Sigmoid colon (tissue), 4 donors: Measurements from ENCODE around the gene SYT7.

Experiments used
- EP300 ChIP-seq, 4 donors: sonication (generic); formaldehyde crosslinking; IDR thresholded peaks; one replicate each; pipeline ENCODE4 v1.6.1; 2017; ENCODE audit warnings: antibody characterized with exemption in 4 of 4
- POLR2AphosphoS5 ChIP-seq, 4 donors: sonication (generic); formaldehyde crosslinking; IDR thresholded peaks; one replicate each; pipeline ENCODE4 v1.6.1; 2017; ENCODE audit warnings: antibody characterized with exemption in 4 of 4
- TF ChIP-seq, protein P1 (sequence below), 4 experiments: fragments of 450-650 bp in 3 of 4; fragments of 200-600 bp in 1 of 4; IDR thresholded peaks; one replicate each; pipeline ENCODE4 v1.5.1; 2016 to 2019; ENCODE audit warnings: antibody characterized with exemption in 4 of 4, mild to moderate bottlenecking in 3 of 4, moderate library complexity in 2 of 4

DNA sequence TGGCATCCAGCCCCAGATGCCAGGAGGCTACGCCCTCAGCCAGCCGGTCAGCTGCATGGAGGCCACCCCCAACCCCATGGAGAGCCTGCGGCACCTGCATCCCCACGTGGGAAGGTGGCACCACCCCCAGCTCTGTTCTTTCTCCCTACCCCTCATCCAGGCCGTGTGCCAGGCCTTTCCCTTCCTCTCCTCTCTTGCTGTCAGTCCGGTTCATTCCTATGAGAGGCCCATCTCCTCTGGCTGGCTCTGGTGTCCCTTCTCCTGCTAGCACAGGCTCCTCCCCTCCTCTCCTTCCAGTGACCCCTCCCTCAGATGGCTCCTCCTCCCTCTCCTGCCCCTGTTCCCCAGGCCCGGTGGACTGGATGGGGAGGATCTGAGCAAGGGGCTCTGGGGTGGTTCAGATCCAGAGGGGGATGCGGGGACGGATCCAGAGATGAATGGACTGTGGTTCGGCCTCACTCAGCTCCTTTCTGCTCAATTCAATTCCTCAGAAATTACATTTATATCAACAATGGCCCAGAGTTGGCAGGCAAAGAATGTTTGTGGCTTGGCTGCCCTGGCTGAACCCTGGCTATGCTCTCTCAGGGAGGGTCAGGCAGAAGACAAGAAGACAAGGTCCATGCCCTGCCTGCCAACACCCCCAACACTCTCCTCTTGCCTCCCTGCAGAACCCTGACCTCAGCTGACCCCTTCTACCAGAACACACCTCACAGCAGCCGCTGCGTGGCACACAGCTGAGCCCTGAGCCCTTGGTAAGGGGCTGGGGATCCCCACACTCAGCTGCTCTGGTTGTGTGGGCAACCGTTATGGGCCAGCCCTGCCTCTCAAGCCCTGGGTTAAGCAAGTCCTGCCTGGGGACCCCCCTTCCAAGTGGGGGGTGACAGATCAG lies 90.8 kb downstream of the SYT7 start:
- TF ChIP-seq, protein P1, sequence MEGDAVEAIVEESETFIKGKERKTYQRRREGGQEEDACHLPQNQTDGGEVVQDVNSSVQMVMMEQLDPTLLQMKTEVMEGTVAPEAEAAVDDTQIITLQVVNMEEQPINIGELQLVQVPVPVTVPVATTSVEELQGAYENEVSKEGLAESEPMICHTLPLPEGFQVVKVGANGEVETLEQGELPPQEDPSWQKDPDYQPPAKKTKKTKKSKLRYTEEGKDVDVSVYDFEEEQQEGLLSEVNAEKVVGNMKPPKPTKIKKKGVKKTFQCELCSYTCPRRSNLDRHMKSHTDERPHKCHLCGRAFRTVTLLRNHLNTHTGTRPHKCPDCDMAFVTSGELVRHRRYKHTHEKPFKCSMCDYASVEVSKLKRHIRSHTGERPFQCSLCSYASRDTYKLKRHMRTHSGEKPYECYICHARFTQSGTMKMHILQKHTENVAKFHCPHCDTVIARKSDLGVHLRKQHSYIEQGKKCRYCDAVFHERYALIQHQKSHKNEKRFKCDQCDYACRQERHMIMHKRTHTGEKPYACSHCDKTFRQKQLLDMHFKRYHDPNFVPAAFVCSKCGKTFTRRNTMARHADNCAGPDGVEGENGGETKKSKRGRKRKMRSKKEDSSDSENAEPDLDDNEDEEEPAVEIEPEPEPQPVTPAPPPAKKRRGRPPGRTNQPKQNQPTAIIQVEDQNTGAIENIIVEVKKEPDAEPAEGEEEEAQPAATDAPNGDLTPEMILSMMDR (IDR thresholded peaks at IDR 0.05): no peak
- TF ChIP-seq POLR2AphosphoS5 (IDR thresholded peaks at IDR 0.05): no peak
- no peak for TF ChIP-seq EP300 (IDR thresholded peaks at IDR 0.05)
